Measurements from ENCODE around the gene LIPI. TPM values are rescaled to one million over a fixed set of nuclear protein-coding genes. Genes with fewer than 3 reads are reported as not detected.

Gene LIPI
- total RNA-seq, 1 experiment from 2014 or later: not detected

- Histone ChIP-seq H3K9ac (ENCODE audit: extremely low read depth, insufficient read length, low read length) (no peak overlapping the region), H3K4me1 (ENCODE audit: insufficient read depth, low read length) (no peaks in the 10 kb centered on the region), H3K23ac (ENCODE audit: insufficient read length, low read depth, low read length) (no peak overlapping the region), H3K56ac (ENCODE audit: insufficient read length, low read depth, low read length) (no peak overlapping the region), H3K4ac (ENCODE audit: low read depth, low read length) (no peak overlapping the region), H2AK5ac (ENCODE audit: insufficient read length, low read length) (no peak overlapping the region), H3K23me2 (ENCODE audit: insufficient read length, low read depth, low read length, poor library complexity, severe bottlenecking) (no peaks in the 10 kb centered on the region), H2BK15ac (ENCODE audit: low read depth, low read length) (no peak overlapping the region), H4K8ac (replicated peaks; ENCODE audit: insufficient read length, low read depth, low read length) (no peak overlapping the region), H2BK5ac (ENCODE audit: insufficient read length, low read length) (no peak overlapping the region), H2BK20ac (ENCODE audit: low read depth, low read length, poor library complexity, severe bottlenecking) (no peak overlapping the region), H3K79me1 (ENCODE audit: insufficient read depth, low read depth, low read length, poor library complexity, severe bottlenecking) (no peaks in the 10 kb centered on the region), H3K18ac (ENCODE audit: insufficient read length, low read depth, low read length) (no peak overlapping the region), H4K91ac (ENCODE audit: insufficient read length, low read depth, low read length) (no peak overlapping the region), H2BK12ac (ENCODE audit: insufficient read length, low read depth, low read length) (no peak overlapping the region), H3T11ph (ENCODE audit: low read length) (no peak overlapping the region), H3K27ac (ENCODE audit: insufficient read length, low read depth, low read length) (no peak overlapping the region), H2AFZ (ENCODE audit: low read length) (no peak overlapping the region), H3K4me2 (ENCODE audit: insufficient read depth, insufficient read length, low read length) (no peak overlapping the region), H3K27me3 (ENCODE audit: insufficient read depth, low read length) (no peaks in the 10 kb centered on the region), H2BK120ac (ENCODE audit: low read depth, low read length, poor library complexity, severe bottlenecking) (no peak overlapping the region), H3K9me3 (ENCODE audit: control insufficient read depth, low read depth, low read length) (no peaks in the 10 kb centered on the region), H4K5ac (ENCODE audit: insufficient read length, low read depth, low read length) (no peak overlapping the region), H3K14ac (ENCODE audit: insufficient read depth, low read length) (no peak overlapping the region), H3K79me2 (ENCODE audit: insufficient read depth, low read length) (no peaks in the 10 kb centered on the region), H4K20me1 (ENCODE audit: control insufficient read depth, insufficient read depth, insufficient read length) (no peaks in the 10 kb centered on the region)
- no peak for DNase-seq
- Mint-ChIP-seq H3K27ac (no peak overlapping the region; a peak in 1 of 7 replicates), H3K4me3 (no peak overlapping the region), H3K27me3 (ENCODE audit: low read depth) (no peaks in the 10 kb centered on the region), H3K4me1 (no peaks in the 10 kb centered on the region), H3K36me3 (ENCODE audit: insufficient read depth in 1 of 3, low read depth in 3 of 3) (peaks cover 14 to 32% (median 26%) of the 10 kb centered on the region in 3 experiments), H3K9me3 (peaks cover 66 to 84% of the 10 kb centered on the region in 2 experiments)
- no CpG with 5 or more reads among the region's 17 CpGs for WGBS (ENCODE audit: extremely low coverage, insufficient read length, low lambda C conversion rate)
- TF ChIP-seq, protein P1, sequence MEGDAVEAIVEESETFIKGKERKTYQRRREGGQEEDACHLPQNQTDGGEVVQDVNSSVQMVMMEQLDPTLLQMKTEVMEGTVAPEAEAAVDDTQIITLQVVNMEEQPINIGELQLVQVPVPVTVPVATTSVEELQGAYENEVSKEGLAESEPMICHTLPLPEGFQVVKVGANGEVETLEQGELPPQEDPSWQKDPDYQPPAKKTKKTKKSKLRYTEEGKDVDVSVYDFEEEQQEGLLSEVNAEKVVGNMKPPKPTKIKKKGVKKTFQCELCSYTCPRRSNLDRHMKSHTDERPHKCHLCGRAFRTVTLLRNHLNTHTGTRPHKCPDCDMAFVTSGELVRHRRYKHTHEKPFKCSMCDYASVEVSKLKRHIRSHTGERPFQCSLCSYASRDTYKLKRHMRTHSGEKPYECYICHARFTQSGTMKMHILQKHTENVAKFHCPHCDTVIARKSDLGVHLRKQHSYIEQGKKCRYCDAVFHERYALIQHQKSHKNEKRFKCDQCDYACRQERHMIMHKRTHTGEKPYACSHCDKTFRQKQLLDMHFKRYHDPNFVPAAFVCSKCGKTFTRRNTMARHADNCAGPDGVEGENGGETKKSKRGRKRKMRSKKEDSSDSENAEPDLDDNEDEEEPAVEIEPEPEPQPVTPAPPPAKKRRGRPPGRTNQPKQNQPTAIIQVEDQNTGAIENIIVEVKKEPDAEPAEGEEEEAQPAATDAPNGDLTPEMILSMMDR (conservative IDR thresholded peaks at IDR 0.05): no peak
Measured at GRCh38 chr21:14074177-14074576, 136.6 kb downstream of the LIPI start.
